ENCODE results near the gene TMEM30B.

Gene TMEM30B

GRCh38 chr14:61298824-61299223 is 17.7 kb upstream of the TMEM30B start:
- no peak for DNase-seq

DNA sequence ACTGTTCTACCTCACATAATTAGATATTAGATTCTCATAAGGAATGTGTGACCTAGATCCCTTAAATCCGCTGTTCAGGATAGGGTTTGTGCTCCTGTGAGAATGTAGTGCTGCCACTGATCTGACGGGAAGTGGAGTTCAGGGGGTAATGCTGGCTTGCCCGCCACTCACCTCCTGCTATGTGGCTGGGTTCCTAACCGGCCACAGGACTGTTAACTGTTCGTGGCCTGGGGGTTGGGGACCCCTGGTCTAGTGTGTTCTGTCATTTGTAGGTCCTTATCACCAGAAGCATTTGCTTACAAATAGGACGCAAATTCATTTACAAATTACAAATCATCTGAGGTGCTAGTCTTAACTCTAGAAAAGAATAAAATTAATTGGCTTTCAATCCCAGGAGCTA is 16.4 kb upstream of the TMEM30B start:
- DNase-seq = no peak

- DNase-seq = peak in 1 of 5 donors; percentile 65
Observed at GRCh38 chr14:61296719-61297502, 15.8 kb upstream of the TMEM30B start.

GRCh38 chr14:61296151-61296550 is 15.0 kb upstream of the TMEM30B start:
- no peak for DNase-seq

GRCh38 chr14:61290701-61291100 is 9.6 kb upstream of the TMEM30B start:
- DNase-seq = no peak

DNA sequence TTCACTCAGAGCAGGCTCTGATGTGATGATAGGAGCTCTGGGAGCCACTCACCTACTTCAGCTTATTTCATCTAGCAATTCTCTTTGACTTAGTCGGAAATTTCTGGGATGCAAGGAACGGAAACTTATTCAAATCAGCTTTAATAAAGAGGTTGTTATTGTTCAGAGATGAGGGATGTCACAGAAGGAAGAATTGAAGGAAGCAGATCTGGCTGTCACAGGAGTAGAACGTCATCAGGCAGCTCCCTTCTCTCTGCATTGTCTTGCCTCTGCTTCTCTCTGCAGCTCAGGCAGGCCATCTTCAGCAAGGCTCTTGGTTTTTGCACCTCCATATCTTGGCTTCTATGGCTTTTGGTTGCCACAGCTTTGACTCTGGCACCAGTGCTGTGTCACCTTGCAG is 7.6 kb upstream of the TMEM30B start:
- no peak for DNase-seq

- DNase-seq = no peak
Observed at GRCh38 chr14:61288228-61288627, 7.1 kb upstream of the TMEM30B start.

GRCh38 chr14:61287196-61287595 is 6.1 kb upstream of the TMEM30B start:
- DNase-seq = no peak

DNA sequence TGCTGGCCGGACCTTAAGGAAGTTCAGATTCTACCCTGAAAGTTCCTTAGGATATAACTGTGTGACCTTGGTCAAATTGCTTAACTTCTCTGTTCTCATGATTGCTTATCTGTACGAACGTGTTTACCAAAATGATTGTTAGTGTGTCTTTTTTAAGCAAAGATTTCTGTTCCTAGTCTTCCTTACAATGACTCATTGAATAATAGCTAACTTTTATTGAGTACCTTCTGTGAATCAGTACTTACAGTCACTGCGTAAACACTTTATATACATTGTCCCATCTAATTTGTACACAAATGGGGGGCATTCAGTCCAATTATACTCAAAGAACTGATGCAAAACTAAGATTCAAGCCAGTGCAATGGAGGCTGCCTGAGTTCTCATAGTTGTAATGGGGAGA is 4.2 kb upstream of the TMEM30B start:
- no peak for DNase-seq

GRCh38 chr14:61284001-61284400 is 2.9 kb upstream of the TMEM30B start:
- peak in 1 of 5 donors; percentile 43 for DNase-seq

DNA sequence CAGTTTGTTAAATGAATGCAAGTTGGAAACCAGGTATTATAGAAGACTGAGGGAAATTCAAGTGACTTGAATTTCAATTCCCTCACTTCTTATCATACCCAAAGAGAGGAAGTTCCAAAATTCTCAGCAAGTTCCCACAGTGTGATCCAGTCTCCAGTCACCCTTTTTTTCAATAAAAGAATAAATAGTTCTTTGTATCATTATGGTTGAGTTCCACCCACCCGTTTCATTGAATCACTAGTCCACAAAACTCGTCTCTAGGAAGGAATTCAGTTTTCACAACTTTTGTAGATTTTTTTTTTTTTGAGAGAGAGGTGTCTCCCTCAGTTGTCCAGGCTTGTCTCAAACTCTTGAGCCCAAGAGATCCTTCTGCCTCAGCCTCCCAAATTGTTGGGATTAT is 1.6 kb upstream of the TMEM30B start:
- DNase-seq = no peak

DNA sequence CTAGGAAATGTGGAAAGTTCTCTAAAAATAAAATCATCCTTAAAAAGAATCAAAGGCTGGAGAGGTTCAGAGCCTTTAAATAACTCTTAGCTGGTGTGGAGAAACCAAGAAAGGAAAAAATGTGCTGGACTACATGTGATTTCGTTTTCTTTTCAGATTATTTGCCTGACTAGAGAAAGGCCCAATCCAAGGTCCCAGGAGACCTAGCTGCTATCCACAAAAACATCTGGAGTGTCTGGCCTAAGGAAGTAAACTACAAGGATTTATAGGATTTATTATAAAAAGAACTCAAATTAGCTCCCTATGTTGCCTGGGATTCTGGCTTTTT is 774 bp upstream of the TMEM30B start:
- DNase-seq = no peak

GRCh38 chr14:61280526-61281185 is 482 bp downstream of the TMEM30B start:
- peak; percentile 47 to 87 (median 68) for DNase-seq

- DNase-seq = peak in 3 of 5 donors; percentile 19 to 21 (median 21)
Observed at GRCh38 chr14:61280092-61280525, 1.0 kb downstream of the TMEM30B start.

DNA sequence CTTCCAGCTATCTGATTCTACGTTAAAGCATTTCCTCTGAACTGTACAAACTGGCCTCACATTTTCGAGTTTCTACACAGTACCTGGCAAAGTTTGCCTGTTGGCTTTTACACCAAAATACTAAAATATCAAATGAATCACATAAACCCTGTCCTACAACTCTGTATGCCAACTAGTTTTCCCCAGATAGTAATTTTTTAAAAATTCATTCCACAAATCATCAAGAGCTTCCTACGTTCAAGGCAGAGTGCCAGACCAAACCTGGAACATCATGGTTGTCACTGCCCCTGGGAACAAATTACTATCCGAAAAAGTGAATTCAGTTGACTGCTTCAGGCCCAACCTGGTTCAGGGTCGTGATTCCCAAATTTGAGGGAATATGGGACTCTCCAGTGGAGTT is 2.1 kb downstream of the TMEM30B start:
- DNase-seq = no peak

DNA sequence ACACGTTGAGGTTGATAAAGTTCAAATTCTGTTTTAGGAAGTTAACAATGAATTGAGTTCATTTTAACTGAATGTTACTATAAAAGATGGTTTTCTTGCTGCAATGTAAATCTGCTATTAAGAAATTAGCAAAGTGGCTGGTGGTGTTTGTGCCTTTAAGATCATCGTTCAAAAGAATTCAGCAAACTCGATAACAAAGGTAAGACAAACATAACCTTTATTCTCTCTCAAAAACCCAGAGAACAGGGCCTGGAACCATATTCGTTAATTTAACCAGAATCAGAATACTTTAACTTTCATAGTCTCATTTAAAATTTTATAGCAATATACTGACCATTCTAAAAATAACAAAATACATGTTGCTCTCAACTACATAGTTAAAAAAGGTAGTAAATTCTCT is 3.4 kb downstream of the TMEM30B start:
- no peak for DNase-seq

GRCh38 chr14:61277232-61277631 is 3.9 kb downstream of the TMEM30B start:
- no peak for DNase-seq

GRCh38 chr14:61271552-61271951 is 9.6 kb downstream of the TMEM30B start:
- DNase-seq = no peak

DNA sequence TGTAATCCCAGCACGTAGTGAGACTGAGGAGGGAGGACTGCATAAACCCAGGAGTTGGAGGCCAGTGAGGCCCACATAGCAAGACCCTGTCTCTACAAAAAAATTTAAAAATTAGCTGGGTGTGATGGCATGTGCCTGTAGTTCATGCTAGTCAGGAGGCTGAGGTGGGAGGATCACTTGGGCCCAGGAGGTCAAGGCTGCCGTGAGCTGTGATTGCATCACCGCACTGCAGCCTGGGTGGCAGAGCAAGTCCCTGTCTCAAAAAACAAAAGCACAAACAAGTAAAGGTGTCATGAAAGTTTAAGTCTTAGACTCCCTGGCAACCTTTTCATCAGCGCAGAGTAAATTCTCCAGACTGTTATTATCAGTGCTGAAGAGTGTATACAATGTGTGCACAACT is 10.4 kb downstream of the TMEM30B start:
- DNase-seq = no peak

DNA sequence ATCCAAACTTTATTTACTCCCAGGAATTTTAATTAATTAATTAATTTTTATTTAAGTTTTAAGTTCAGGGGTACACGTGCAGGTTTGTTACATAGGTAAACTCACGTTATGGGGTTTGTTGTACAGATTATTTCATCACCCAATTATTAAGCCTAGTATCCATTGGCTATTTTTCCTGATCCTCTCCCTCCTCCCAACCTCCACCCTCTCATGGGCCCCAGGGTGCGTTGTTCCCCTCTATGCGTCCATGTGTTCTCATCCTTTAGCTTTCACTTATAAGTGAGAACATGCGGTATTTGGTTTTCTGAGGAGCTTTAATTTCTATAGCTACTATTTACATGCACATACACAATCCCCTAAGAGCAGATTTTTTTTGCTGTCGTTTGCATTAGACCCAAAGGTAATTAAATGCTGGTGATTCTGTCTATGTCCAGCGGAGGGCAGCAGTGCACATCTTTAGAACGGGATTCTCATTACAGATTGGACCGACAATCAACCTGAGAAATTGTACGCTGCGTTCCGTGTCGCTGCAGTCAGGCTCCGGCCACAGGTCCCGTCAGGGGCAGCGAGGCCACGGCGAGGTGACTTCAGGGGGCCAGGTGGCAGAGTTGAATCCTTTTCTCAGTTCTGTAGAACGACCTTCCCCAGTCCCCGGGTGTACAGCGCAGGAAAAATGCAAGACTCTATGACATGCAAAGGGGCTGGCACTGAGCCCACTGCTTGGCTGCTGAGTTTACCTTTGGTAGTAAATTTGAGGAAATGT is 11.6 kb downstream of the TMEM30B start:
- DNase-seq = peak; percentile 40 to 79 (median 54)

DNA sequence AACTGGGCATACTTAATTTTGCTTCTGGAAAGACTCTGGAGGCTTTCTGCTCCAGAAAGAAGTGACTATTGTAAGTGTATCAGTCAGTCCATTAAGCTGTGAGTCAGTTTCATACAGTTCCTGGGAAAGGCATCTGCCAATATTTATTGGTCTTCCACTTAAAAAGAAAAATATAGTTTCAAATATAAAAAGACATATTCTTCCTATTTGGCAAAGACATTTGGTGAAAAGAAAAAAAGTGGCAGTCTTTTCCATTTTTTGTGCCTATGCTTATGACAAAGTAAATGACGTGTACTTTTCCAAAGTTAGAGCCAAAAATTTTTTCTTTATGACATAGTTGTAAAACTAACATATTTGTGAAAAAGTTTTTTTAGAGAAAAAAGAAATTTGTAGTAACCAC is 12.3 kb downstream of the TMEM30B start:
- DNase-seq = no peak

DNA sequence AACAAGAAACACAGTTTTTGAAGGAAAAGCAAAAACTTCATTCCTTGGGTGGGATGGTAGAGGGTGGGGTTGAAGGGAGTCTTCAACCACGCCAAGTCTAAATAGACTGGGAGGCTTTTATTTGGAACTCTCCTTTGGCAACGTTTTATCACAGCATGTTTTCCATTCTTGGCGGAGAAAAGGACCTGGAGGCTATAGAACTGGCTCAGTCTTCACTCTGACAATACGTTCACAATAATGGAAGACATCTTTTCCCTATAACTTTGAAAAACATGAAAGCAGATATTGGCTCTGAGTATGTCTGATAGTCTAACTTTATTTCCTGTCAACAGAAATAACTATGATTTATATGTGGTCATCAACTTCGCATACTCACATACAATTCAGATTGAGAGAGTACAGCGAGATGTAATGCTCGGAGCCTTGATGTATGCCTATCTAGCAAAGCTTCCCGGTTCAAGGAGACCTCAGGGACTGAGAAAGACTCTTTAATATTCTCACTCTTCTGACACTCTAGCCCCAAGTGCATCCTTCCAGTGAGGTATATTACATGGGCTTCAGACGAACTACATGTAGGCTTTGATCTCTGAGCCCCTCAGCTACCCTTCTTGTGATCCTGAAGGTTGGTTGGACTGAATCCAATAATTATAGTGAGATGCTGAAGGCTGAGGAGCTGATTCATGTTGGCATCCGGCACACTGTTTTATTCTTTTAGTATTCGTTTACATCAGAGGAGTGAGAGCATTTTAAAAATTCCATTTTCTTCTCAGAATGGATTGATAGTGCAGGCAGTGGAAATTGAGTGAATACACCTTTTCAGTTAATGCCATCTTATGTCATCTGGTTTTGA is 14.0 kb downstream of the TMEM30B start:
- no peak for DNase-seq

GRCh38 chr14:61266436-61266835 is 14.7 kb downstream of the TMEM30B start:
- no peak for DNase-seq

All from T-helper 1 cell (primary cell).